Activated T-helper 17 cell treated with anti-CD3 and anti-CD28 coated beads, Interleukin-2, amount 50 U/mL, for 72 hours (primary cell): ENCODE results near the gene ZNF10. TPM values are rescaled to one million over a fixed set of nuclear protein-coding genes. Genes with fewer than 3 reads are reported as not detected.

Experiments used
- ATAC-seq: fragments of 150-1000 bp; cut with Tn5 transposase; replicated peaks from 2 replicates; pipeline ENCODE4 v1.10.0; 2021; ENCODE audit warnings: mild to moderate bottlenecking, moderate library complexity
- H3K27ac Mint-ChIP-seq: one replicate; pipeline ENCODE4 v1.8.0; 2022; ENCODE audit warnings: mixed read lengths
- H3K27me3 Mint-ChIP-seq: one replicate; pipeline ENCODE4 v1.8.0; 2022; ENCODE audit warnings: mixed read lengths
- H3K36me3 Mint-ChIP-seq: one replicate; pipeline ENCODE4 v1.8.0; 2022; ENCODE audit warnings: low read depth, mild to moderate bottlenecking, mixed read lengths
- H3K4me1 Mint-ChIP-seq: one replicate; pipeline ENCODE4 v1.8.0; 2022; ENCODE audit warnings: mixed read lengths
- H3K4me3 Mint-ChIP-seq: one replicate; pipeline ENCODE4 v1.8.0; 2022; ENCODE audit warnings: mild to moderate bottlenecking, mixed read lengths
- H3K9me3 Mint-ChIP-seq: one replicate; pipeline ENCODE4 v1.8.0; 2022; ENCODE audit warnings: mixed read lengths
- total RNA-seq, 2 donors: library from RNA; stranded (reverse); gene quantifications; one replicate each; pipeline ENCODE4 v1.2.3, GENCODE V29; 2022

ZNF10 gene
- total RNA-seq, 2 donors from 2014 or later = 1.7 to 6.2 TPM

DNA sequence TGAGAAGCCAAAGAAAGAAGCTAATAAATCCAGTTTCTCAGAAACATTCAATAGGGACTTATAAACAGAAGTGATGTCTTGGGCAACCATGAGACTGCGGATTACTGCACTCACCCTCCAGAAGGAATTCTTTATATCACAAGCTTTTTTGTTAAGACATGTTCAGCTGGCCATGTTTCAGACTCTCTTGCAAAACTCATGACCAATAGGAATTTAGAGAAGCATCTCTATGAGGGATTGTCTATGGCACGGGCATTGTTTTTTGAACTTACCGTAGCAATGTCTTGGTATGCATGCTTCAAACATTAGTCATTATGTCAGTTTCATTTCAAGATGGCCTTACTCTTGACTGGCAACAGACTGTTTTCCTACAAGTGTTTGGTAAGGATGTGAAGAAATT, 35.3 kb downstream of the ZNF10 start:
- no peak for ATAC-seq
- H3K4me1 Mint-ChIP-seq = no peaks in the 10 kb centered on the region
- H3K4me3 Mint-ChIP-seq = no peak overlapping the region
- no peak overlapping the region for H3K27ac Mint-ChIP-seq
- peaks cover 25% of the 10 kb centered on the region for H3K9me3 Mint-ChIP-seq
- no peaks in the 10 kb centered on the region for H3K27me3 Mint-ChIP-seq
- H3K36me3 Mint-ChIP-seq = no peaks in the 10 kb centered on the region

- H3K27ac Mint-ChIP-seq = no peak overlapping the region
- H3K36me3 Mint-ChIP-seq = no peaks in the 10 kb centered on the region
- no peak for ATAC-seq
- no peak overlapping the region for H3K4me3 Mint-ChIP-seq
- H3K4me1 Mint-ChIP-seq = no peaks in the 10 kb centered on the region
- H3K9me3 Mint-ChIP-seq = peaks cover 26% of the 10 kb centered on the region
- H3K27me3 Mint-ChIP-seq = no peaks in the 10 kb centered on the region
Observed at GRCh38 chr12:133172491-133172890, 42.1 kb downstream of the ZNF10 start.

DNA sequence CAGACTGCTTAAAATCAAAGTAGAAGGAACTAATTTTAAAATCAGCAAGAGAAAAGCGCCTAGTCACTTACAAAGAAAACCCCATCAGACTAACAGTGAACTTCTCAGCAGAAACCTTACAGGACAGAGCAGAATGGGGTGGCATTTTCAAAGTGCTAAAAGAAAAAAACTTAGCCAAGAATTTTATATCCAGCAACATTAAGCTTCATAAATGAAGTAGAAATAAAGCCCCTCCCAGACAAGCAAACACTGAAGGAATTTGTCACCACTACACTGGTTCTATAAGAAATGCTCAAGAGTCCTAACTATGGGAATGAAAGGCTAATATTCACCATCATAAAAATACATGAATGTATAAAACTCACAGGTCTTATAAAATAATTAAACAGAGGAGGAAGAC, 44.5 kb downstream of the ZNF10 start:
- H3K36me3 Mint-ChIP-seq = no peaks in the 10 kb centered on the region
- H3K4me1 Mint-ChIP-seq = no peaks in the 10 kb centered on the region
- peaks cover 29% of the 10 kb centered on the region for H3K9me3 Mint-ChIP-seq
- H3K27ac Mint-ChIP-seq = no peak overlapping the region
- H3K27me3 Mint-ChIP-seq = no peaks in the 10 kb centered on the region
- H3K4me3 Mint-ChIP-seq = no peak overlapping the region
- ATAC-seq = no peak

DNA sequence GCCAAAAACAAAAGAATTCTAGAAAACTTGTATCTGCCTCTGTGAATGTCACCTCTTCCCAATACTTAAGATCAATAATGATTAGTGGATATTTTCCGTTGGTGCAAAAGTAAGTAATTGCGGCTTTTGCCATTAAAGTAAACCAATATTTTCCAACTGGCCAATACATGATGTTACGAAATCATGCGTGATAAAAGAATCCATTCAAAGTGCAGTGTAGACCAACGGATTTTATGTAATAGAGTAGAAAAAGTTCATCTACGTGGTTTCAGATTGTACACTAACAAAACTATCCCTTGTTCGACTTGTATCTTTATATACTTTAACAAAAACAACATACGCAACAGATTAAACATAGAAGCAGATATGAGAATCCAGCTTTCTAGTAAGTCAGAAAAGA, 50.2 kb downstream of the ZNF10 start:
- Mint-ChIP-seq H3K27me3 (no peaks in the 10 kb centered on the region), H3K4me1 (peaks cover 16% of the 10 kb centered on the region), H3K9me3 (peaks cover 36% of the 10 kb centered on the region), H3K36me3 (peaks cover 45% of the 10 kb centered on the region), H3K27ac (no peak overlapping the region), H3K4me3 (peak overlapping the region; percentile 95)
- ATAC-seq = no peak

DNA sequence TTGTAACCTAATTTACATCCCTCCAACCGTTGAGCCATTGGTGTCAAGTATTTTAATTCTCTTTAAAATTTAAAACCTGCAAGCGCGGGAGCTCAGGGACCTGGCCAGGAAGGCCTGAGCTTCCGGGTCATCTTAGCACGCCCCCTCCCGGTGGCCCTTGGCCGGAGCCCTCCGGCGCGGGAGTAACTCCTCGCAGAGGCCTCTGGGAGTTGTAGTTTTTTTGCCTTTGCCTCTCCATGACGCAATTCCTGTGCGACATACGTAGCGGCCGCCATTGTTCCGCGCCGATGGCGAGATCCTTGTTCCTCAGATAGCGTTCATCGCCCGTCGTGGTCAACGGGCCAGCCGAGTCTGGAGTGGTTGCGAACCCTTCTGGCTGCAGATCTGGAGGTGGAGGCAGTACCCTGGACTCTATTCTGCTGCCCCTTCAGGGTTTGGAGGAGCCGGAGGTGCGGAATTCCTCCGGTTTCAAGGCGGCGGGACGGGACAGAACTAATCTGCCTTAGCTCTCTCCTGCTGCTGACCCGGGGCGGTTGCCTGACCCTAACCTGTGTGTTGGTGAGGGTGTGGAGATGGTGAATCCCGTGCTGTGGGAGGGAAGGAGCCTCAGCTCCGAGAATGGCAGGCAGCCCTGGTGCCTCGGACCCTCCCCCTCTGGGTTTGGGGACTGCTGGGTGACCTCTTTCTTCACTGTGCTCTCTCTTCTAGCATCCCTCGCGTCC, 51.0 kb downstream of the ZNF10 start, which contains the start of gene ZNF268:
Gene ZNF268, plus strand, starts transcription at position 258 of the 722 bp plus-strand sequence. CDS start 503 bp downstream, outside the sequence.
- Mint-ChIP-seq H3K36me3 (peaks cover 52% of the 10 kb centered on the region), H3K27me3 (no peaks in the 10 kb centered on the region), H3K27ac (peak within 1 kb of the TSS; percentile 88), H3K4me1 (peaks cover 16% of the 10 kb centered on the region), H3K9me3 (peaks cover 34% of the 10 kb centered on the region), H3K4me3 (peak within 1 kb of the TSS; percentile 95)
- peak; percentile 99 for ATAC-seq

DNA sequence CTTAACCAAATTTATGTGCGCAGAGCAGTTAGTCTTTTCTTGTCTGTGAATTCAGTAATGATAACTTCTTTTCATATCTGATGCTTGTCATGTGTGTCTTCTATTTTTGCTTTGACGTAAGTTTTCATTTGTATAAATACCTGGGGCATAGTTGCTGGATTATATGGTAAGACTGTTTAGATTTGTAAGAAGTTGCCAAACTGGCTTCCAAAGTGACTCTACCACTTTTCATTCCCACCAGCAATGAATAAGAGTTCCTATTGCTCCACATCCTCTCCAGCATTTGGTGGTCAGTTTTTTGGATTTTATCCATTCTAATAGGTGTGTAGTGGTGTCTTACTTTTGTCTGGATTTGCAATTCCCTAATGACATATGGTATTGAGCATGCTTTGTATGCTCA, 59.7 kb downstream of the ZNF10 start:
- Mint-ChIP-seq H3K36me3 (peaks cover 100% of the 10 kb centered on the region), H3K27ac (no peak overlapping the region), H3K27me3 (no peaks in the 10 kb centered on the region), H3K4me1 (no peaks in the 10 kb centered on the region), H3K9me3 (peaks cover 43% of the 10 kb centered on the region), H3K4me3 (no peak overlapping the region)
- no peak for ATAC-seq

- no peaks in the 10 kb centered on the region for H3K4me1 Mint-ChIP-seq
- H3K27me3 Mint-ChIP-seq = no peaks in the 10 kb centered on the region
- ATAC-seq = no peak
- H3K9me3 Mint-ChIP-seq = peaks cover 45% of the 10 kb centered on the region
- H3K36me3 Mint-ChIP-seq = peaks cover 92% of the 10 kb centered on the region
- H3K4me3 Mint-ChIP-seq = no peak overlapping the region
- H3K27ac Mint-ChIP-seq = no peak overlapping the region
Observed at GRCh38 chr12:133192847-133193246, 62.4 kb downstream of the ZNF10 start.

GRCh38 chr12:133201888-133202287, 71.5 kb downstream of the ZNF10 start:
- H3K27ac Mint-ChIP-seq = no peak overlapping the region
- H3K27me3 Mint-ChIP-seq = no peaks in the 10 kb centered on the region
- peaks cover 43% of the 10 kb centered on the region for H3K9me3 Mint-ChIP-seq
- H3K36me3 Mint-ChIP-seq = peaks cover 59% of the 10 kb centered on the region
- ATAC-seq = no peak
- no peak overlapping the region for H3K4me3 Mint-ChIP-seq
- H3K4me1 Mint-ChIP-seq = no peaks in the 10 kb centered on the region

DNA sequence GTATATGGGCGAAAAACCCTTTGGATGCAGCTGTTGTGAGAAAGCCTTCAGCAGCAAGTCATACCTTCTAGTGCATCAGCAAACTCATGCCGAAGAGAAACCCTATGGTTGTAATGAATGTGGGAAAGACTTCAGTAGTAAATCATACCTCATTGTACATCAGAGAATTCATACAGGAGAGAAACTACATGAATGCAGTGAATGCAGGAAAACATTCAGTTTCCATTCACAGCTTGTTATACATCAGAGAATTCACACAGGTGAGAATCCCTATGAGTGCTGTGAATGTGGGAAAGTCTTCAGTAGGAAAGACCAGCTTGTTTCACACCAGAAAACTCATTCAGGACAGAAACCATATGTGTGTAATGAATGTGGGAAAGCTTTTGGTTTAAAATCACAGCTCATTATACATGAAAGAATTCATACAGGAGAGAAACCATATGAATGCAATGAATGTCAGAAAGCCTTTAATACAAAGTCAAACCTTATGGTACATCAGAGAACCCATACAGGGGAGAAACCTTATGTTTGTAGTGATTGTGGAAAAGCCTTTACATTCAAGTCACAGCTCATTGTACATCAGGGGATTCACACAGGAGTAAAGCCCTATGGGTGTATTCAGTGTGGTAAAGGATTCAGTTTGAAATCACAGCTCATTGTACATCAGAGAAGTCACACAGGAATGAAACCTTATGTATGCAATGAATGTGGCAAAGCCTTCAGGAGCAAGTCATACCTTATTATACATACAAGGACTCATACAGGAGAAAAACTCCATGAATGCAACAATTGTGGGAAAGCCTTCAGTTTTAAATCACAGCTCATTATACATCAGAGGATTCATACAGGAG, 72.3 kb downstream of the ZNF10 start:
- H3K27ac Mint-ChIP-seq = peak overlapping the region; percentile 46
- H3K9me3 Mint-ChIP-seq = peaks cover 43% of the 10 kb centered on the region
- peaks cover 58% of the 10 kb centered on the region for H3K36me3 Mint-ChIP-seq
- ATAC-seq = no peak
- H3K4me3 Mint-ChIP-seq = no peak overlapping the region
- no peaks in the 10 kb centered on the region for H3K4me1 Mint-ChIP-seq
- no peaks in the 10 kb centered on the region for H3K27me3 Mint-ChIP-seq

DNA sequence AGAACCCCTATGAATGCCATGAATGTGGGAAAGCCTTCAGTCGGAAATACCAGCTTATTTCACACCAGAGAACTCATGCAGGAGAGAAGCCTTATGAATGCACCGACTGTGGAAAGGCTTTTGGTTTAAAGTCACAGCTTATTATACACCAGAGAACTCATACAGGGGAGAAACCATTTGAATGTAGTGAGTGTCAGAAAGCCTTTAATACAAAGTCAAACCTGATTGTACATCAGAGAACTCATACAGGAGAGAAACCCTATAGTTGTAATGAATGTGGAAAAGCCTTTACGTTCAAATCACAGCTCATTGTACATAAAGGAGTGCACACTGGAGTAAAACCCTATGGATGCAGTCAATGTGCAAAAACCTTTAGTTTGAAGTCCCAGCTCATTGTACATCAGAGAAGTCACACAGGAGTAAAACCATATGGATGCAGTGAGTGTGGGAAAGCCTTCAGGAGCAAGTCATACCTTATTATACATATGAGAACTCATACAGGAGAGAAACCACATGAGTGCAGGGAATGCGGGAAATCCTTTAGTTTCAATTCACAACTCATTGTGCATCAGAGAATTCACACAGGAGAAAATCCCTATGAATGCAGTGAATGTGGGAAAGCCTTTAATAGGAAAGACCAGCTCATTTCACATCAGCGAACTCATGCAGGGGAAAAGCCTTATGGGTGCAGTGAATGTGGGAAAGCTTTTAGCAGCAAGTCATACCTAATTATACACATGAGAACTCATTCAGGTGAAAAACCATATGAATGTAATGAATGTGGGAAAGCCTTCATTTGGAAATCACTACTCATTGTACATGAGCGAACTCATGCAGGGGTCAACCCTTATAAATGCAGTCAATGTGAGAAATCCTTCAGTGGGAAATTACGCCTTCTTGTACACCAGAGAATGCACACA, 73.2 kb downstream of the ZNF10 start:
- Mint-ChIP-seq H3K27me3 (no peaks in the 10 kb centered on the region), H3K4me3 (no peak overlapping the region), H3K4me1 (no peaks in the 10 kb centered on the region), H3K27ac (peak overlapping the region; percentile 46), H3K36me3 (peaks cover 58% of the 10 kb centered on the region), H3K9me3 (peaks cover 46% of the 10 kb centered on the region)
- ATAC-seq = no peak

DNA sequence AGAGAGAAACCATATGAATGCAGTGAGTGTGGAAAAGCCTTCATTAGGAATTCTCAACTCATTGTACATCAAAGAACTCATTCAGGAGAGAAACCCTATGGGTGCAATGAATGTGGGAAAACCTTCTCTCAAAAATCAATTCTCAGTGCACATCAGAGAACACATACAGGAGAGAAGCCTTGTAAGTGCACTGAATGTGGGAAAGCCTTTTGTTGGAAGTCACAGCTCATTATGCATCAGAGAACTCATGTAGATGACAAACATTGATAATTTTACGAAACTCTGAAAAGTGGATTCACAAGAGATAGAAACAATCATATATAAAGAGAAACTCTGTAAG, 73.8 kb downstream of the ZNF10 start:
- no peak overlapping the region for H3K4me3 Mint-ChIP-seq
- H3K4me1 Mint-ChIP-seq = no peaks in the 10 kb centered on the region
- H3K36me3 Mint-ChIP-seq = peaks cover 53% of the 10 kb centered on the region
- H3K9me3 Mint-ChIP-seq = peaks cover 47% of the 10 kb centered on the region
- H3K27ac Mint-ChIP-seq = no peak overlapping the region
- no peaks in the 10 kb centered on the region for H3K27me3 Mint-ChIP-seq
- no peak for ATAC-seq

DNA sequence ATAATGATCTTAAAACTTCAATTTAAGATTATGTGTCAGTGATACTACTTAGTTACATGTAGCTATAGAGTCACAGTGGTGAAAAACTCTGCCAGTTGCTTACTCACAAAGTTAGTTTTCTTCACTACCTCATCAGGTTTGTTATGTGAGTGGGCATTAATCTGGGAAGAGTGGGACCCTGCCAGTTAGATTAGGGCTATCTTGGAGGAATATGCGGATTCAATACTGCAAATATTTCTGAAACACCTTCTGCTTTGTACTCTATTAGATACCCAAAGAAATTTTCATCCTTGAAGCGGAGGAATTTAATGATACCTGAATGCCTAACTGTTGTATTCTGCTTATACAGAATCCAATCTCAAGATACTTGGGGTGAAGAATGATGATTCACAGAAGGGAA, 76.0 kb downstream of the ZNF10 start:
- peaks cover 35% of the 10 kb centered on the region for H3K9me3 Mint-ChIP-seq
- ATAC-seq = no peak
- no peak overlapping the region for H3K27ac Mint-ChIP-seq
- H3K4me3 Mint-ChIP-seq = no peak overlapping the region
- H3K4me1 Mint-ChIP-seq = no peaks in the 10 kb centered on the region
- H3K36me3 Mint-ChIP-seq = peaks cover 32% of the 10 kb centered on the region
- H3K27me3 Mint-ChIP-seq = no peaks in the 10 kb centered on the region
